ENCODE measurements around the gene ADGRB3.

The ADGRB3 gene

DNA sequence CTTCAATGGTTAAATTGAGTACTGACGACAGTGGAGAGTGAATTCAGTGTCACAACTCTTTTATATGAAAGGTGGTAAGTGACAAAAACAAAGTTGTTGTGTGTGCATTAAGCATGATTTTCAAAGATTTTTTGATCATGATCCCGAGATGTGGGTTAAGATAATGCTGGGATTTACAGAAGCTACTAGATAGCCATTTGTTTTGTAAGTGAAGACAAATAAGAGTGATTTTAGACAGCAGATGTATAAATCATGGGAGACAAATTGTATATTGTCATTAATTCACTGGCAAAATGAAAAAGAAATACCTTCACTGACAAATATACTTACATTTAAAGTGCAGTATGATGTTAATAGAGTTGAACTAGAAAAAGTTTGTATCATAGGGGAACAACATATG, 6.1 kb downstream of the ADGRB3 start:
- in situ Hi-C loops (cut with MboI; ENCODE audit: low sequenced_read_pairs, unreplicated experiment): no loop called here
- no peak for DNase-seq (ENCODE audit: low spot score)
- TF ChIP-seq, protein P1, sequence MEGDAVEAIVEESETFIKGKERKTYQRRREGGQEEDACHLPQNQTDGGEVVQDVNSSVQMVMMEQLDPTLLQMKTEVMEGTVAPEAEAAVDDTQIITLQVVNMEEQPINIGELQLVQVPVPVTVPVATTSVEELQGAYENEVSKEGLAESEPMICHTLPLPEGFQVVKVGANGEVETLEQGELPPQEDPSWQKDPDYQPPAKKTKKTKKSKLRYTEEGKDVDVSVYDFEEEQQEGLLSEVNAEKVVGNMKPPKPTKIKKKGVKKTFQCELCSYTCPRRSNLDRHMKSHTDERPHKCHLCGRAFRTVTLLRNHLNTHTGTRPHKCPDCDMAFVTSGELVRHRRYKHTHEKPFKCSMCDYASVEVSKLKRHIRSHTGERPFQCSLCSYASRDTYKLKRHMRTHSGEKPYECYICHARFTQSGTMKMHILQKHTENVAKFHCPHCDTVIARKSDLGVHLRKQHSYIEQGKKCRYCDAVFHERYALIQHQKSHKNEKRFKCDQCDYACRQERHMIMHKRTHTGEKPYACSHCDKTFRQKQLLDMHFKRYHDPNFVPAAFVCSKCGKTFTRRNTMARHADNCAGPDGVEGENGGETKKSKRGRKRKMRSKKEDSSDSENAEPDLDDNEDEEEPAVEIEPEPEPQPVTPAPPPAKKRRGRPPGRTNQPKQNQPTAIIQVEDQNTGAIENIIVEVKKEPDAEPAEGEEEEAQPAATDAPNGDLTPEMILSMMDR (IDR thresholded peaks at IDR 0.05; ENCODE audit: borderline replicate concordance, control extremely low read depth, extremely low read depth, insufficient read depth, missing control alignments): no peak

DNA sequence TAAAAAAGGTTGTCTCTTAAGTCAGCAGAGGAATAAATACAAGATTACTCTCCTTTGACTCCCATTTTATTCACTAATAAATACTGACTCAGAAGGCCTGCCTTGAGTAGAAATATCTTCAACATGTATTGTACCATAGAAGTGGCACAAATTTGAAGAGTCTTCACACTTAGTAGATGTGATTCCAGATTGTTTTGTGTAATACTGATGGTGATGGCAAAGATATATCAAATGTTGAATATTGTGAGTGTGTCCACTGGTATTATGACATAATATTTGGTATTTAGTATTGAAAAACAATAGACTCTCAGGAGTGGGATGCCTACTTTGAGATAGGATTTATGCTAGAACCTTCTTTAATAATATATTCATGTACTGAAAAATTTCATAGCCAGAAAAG, 7.0 kb downstream of the ADGRB3 start:
- in situ Hi-C loops (cut with MboI; ENCODE audit: low sequenced_read_pairs, unreplicated experiment): no loop called here
- no peak for DNase-seq (ENCODE audit: low spot score)
- TF ChIP-seq, protein P1 (IDR thresholded peaks at IDR 0.05; ENCODE audit: borderline replicate concordance, control extremely low read depth, extremely low read depth, insufficient read depth, missing control alignments): no peak

GRCh38 chr6:68642977-68643376, 7.9 kb downstream of the ADGRB3 start:
- DNase-seq (ENCODE audit: low spot score): no peak
- TF ChIP-seq, protein P1 (IDR thresholded peaks at IDR 0.05; ENCODE audit: borderline replicate concordance, control extremely low read depth, extremely low read depth, insufficient read depth, missing control alignments): no peak
- in situ Hi-C loops (cut with MboI; ENCODE audit: low sequenced_read_pairs, unreplicated experiment): no loop called here

- TF ChIP-seq, protein P1 (IDR thresholded peaks at IDR 0.05; ENCODE audit: borderline replicate concordance, control extremely low read depth, extremely low read depth, insufficient read depth, missing control alignments): no peak
- in situ Hi-C loops (cut with MboI; ENCODE audit: low sequenced_read_pairs, unreplicated experiment): no loop called here
- no peak for DNase-seq (ENCODE audit: low spot score)
These were observed 14.6 kb downstream of the ADGRB3 start for GRCh38 chr6:68649669-68650068.

DNA sequence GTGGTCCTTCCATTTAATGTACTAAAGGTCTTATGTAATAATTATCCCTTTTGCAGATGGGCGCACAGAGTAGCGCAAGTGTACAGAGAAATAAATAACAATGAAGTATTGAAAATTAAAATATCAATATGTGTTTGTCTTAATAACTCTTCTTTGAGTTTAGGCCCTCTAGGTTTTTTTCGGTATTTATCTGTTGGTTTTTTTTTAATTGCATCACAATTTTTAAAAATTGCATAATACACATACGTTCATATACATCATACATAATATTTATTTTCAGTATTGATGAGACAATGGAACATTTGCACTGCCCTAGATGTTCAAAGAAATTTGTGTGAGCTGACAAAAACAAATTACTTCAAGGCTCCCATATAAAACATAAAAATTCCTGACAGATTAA, 15.1 kb downstream of the ADGRB3 start:
- TF ChIP-seq, protein P1 (IDR thresholded peaks at IDR 0.05; ENCODE audit: borderline replicate concordance, control extremely low read depth, extremely low read depth, insufficient read depth, missing control alignments): no peak
- in situ Hi-C loops (cut with MboI; ENCODE audit: low sequenced_read_pairs, unreplicated experiment): no loop called here
- DNase-seq (ENCODE audit: low spot score): no peak

GRCh38 chr6:68651011-68651985, 16.2 kb downstream of the ADGRB3 start:
- DNase-seq (ENCODE audit: low spot score): no peak
- in situ Hi-C loops (cut with MboI; ENCODE audit: low sequenced_read_pairs, unreplicated experiment): no loop called here
- TF ChIP-seq, protein P1 (IDR thresholded peaks at IDR 0.05; ENCODE audit: borderline replicate concordance, control extremely low read depth, extremely low read depth, insufficient read depth, missing control alignments): no peak

Measured in GM13976 (cell line).